Colonic mucosa (tissue), 4 donors: ENCODE data around the gene LPGAT1. TPM values are rescaled to one million over a fixed set of nuclear protein-coding genes. Genes with fewer than 3 reads are reported as not detected.

Experiments
- DNase-seq: peaks from one replicate; pipeline ENCODE4 v3.0.0-alpha.2; 2020
- H3K27ac ChIP-seq: fragments of 200-600 bp; one replicate; pipeline ENCODE4 v1.8.0; 2021
- H3K27me3 ChIP-seq: fragments of 200-600 bp; one replicate; pipeline ENCODE4 v1.8.0; 2021
- H3K36me3 ChIP-seq: fragments of 200-600 bp; one replicate; pipeline ENCODE4 v1.8.0; 2021
- H3K4me1 ChIP-seq: fragments of 200-600 bp; one replicate; pipeline ENCODE4 v1.8.0; 2021; ENCODE audit warnings: mild to moderate bottlenecking
- H3K4me3 ChIP-seq: fragments of 200-600 bp; one replicate; pipeline ENCODE4 v1.8.0; 2021
- H3K9ac ChIP-seq, 2 donors: one replicate each; pipeline ENCODE4 v1.7.0; 2013; ENCODE audit warnings: control low read depth in 2 of 2, low read depth in 2 of 2, low read length in 2 of 2
- H3K9me3 ChIP-seq: fragments of 200-600 bp; one replicate; pipeline ENCODE4 v1.8.0; 2021
- intact Hi-C: fragments of 100-400 bp; cut with DNase I; formaldehyde crosslinking; loops from one replicate; pipeline ENCODE4 v1.14.1; 2022
- total RNA-seq, 2 donors: library from RNA; stranded (reverse); fragmentation: NEBNext Ultra II Directional in 1 of 2; extraction: Animal tissue kit (Norgen Biotek cat#: 25700) in 1 of 2; gene quantifications; one replicate each; pipeline ENCODE4 v1.2.1, GENCODE V29; 2021
- TF ChIP-seq, protein P1 (sequence below): fragments of 200-600 bp; IDR thresholded peaks from one replicate; pipeline ENCODE4 v1.8.0; 2022; ENCODE audit warnings: antibody characterized with exemption, mild to moderate bottlenecking
- donor health status: healthy.
- donor health status: DM: no; HTN: no; CAD: no.
- donor health status: DM: no; HTN: no; CAD: no.

LPGAT1 gene
- total RNA-seq, 2 donors from 2014 or later: 44.2 to 50.8 TPM

DNA sequence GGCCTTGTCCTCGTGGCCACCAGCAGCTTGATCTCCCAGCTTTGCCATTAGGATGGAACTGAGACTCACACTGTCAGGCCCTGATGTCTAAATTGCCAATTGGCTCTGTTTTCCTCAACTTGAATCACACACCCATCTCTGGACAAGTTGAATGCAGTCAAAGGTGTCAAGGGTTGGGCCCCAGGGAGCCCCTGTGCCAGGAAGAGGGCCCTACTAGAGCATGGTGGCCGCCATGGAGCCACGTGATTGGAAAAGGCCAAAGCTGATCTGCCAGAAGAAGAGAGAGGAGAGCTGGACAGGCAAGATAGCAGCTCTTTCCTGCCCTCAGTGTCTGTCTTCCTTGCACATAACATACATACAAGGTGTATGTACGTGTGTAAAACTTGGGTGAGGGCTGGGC, 100.2 kb downstream of the LPGAT1 start:
- Histone ChIP-seq H3K9me3 (no peaks in the 10 kb centered on the region), H3K27ac (no peak overlapping the region), H3K9ac (no peak overlapping the region), H3K4me3 (no peak overlapping the region), H3K36me3 (no peaks in the 10 kb centered on the region), H3K4me1 (no peaks in the 10 kb centered on the region), H3K27me3 (no peaks in the 10 kb centered on the region)
- intact Hi-C loops: no loop called here
- DNase-seq: no peak
- TF ChIP-seq, protein P1, sequence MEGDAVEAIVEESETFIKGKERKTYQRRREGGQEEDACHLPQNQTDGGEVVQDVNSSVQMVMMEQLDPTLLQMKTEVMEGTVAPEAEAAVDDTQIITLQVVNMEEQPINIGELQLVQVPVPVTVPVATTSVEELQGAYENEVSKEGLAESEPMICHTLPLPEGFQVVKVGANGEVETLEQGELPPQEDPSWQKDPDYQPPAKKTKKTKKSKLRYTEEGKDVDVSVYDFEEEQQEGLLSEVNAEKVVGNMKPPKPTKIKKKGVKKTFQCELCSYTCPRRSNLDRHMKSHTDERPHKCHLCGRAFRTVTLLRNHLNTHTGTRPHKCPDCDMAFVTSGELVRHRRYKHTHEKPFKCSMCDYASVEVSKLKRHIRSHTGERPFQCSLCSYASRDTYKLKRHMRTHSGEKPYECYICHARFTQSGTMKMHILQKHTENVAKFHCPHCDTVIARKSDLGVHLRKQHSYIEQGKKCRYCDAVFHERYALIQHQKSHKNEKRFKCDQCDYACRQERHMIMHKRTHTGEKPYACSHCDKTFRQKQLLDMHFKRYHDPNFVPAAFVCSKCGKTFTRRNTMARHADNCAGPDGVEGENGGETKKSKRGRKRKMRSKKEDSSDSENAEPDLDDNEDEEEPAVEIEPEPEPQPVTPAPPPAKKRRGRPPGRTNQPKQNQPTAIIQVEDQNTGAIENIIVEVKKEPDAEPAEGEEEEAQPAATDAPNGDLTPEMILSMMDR: no peak

DNA sequence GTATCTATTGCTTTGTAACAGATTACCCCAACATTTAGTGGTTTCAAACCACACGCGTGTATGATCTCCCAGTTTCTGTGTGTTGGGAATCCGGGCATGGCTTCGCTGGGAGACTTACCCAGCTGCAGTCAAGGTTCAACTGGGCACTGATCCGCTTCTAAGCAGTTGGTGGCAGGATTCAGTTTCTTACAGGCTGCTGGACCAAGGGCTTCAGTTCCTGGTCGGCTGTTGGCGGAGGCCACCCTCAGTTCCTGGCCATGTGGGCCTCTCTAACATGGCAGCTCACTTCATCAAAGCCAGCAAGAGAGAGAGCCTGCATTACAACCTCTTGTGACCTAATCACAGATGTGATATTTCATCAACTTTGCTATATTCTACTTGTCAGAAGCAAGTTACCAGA, 101.3 kb downstream of the LPGAT1 start:
- Histone ChIP-seq H3K27ac (no peak overlapping the region), H3K27me3 (no peaks in the 10 kb centered on the region), H3K9me3 (no peaks in the 10 kb centered on the region), H3K4me1 (no peaks in the 10 kb centered on the region), H3K36me3 (no peaks in the 10 kb centered on the region), H3K9ac (no peak overlapping the region), H3K4me3 (no peak overlapping the region)
- TF ChIP-seq, protein P1: no peak
- intact Hi-C loops: no loop called here
- no peak for DNase-seq

DNA sequence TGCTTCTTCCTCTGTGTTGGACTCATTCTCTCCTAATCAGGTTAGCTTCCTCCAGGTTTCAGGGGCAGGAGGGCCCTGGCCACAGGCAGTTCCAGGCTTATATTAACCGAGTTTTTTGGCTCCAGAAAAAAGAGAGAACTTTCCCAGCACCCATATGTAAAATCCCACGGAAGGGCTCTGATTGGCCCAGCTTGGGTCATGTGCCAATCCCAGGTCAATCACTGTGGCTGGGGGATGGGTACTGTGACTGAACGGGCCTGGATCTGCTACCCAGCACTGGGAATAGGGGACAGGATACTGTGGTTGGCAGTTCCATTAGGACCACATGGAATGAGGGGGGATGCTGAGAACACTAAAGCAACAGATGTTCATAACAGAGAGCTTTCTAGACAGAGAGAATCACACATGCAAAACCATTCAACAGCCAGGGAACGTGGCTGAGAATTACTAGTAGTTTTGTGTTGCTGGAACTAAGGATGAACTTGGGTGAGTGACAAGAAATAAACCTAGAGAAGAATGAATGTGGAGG, 104.0 kb downstream of the LPGAT1 start:
- no peaks in the 10 kb centered on the region for H3K4me1 ChIP-seq
- no peak overlapping the region for H3K4me3 ChIP-seq
- no peak overlapping the region for H3K27ac ChIP-seq
- DNase-seq: no peak
- no peaks in the 10 kb centered on the region for H3K27me3 ChIP-seq
- TF ChIP-seq, protein P1: no peak
- H3K9me3 ChIP-seq: no peaks in the 10 kb centered on the region
- H3K36me3 ChIP-seq: no peaks in the 10 kb centered on the region
- intact Hi-C loops: no loop called here
- H3K9ac ChIP-seq: no peak overlapping the region

DNA sequence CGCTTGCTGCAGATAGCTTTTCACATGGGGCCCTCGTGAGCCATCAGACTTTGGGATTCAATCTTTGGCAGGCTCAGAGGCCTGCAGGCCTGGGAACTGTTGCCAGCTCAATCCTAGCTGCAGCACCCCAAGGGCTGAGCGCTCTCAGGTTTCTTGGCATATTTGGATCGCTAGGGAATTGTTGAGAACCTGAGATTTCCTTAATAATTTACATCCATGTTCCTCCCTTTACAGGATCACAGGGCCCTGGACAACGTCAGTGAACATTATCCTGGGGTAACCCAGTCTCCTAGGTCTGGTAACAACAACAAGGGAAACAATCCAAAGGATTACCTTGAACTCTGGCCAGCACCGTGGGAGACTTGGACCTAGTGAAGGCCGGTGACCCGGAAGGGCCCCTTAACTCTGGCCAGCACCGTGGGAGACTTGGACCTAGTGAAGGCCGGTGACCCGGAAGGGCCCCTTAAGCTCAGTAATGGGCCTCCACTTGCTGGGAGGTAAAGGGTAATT, 105.8 kb downstream of the LPGAT1 start:
- no peaks in the 10 kb centered on the region for H3K36me3 ChIP-seq
- no peaks in the 10 kb centered on the region for H3K9me3 ChIP-seq
- no peak overlapping the region for H3K27ac ChIP-seq
- no peak overlapping the region for H3K9ac ChIP-seq
- intact Hi-C loops: no loop called here
- TF ChIP-seq, protein P1: no peak
- no peaks in the 10 kb centered on the region for H3K4me1 ChIP-seq
- H3K4me3 ChIP-seq: no peak overlapping the region
- no peaks in the 10 kb centered on the region for H3K27me3 ChIP-seq
- no peak for DNase-seq

DNA sequence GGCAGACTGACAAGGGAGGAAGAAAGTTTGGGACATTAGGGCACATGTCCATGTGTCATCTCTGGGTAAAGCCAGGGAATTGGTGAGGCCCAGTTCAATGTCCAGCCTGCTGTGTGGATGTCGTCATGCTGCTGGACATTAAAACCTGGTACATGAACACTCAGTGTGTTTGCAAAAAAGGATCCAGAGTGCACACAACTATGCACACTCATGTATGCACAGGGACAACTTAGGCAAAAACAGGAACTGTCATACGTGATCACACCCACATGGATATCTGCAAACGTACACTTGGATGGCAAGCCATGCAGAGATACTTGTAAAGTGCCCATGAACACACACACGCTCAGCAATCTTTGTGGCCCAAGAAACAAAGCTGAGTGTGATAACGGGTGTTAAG, 107.3 kb downstream of the LPGAT1 start:
- Histone ChIP-seq H3K4me3 (no peak overlapping the region), H3K9me3 (no peaks in the 10 kb centered on the region)

More for the DNA sequence above, 107.3 kb downstream of the LPGAT1 start:
- H3K27me3 ChIP-seq: no peaks in the 10 kb centered on the region
- no peaks in the 10 kb centered on the region for H3K36me3 ChIP-seq
- no peak overlapping the region for H3K9ac ChIP-seq
- DNase-seq: no peak
- no peak overlapping the region for H3K27ac ChIP-seq
- TF ChIP-seq, protein P1: no peak
- H3K4me1 ChIP-seq: no peaks in the 10 kb centered on the region
- intact Hi-C loops: no loop called here
